ENCODE results near the gene ZDHHC14.

ZDHHC14 gene

GRCh38 chr6:157432892-157433265, 51.9 kb downstream of the ZDHHC14 start:
- H3K27ac ChIP-seq (ENCODE audit: low read length): no peak overlapping the region
- H3K4me1 ChIP-seq (ENCODE audit: low read length): no peaks in the 10 kb centered on the region
- no peak for DNase-seq
- no peaks in the 10 kb centered on the region for H3K9me2 ChIP-seq (replicated peaks; ENCODE audit: insufficient read depth, low read length)
- no peak overlapping the region for H3K9ac ChIP-seq (ENCODE audit: low read length)
- peaks cover 11% of the 10 kb centered on the region; the same call in 1 of the 2 replicates for H3K79me2 ChIP-seq (ENCODE audit: low read length)
- H3K4me2 ChIP-seq (ENCODE audit: low read depth, low read length): no peak overlapping the region
- H3K36me3 ChIP-seq (replicated peaks; ENCODE audit: insufficient read depth, low read length): no peaks in the 10 kb centered on the region
- no peaks in the 10 kb centered on the region for H3F3A ChIP-seq (ENCODE audit: insufficient read depth, low read length)
- TF ChIP-seq, protein P1, sequence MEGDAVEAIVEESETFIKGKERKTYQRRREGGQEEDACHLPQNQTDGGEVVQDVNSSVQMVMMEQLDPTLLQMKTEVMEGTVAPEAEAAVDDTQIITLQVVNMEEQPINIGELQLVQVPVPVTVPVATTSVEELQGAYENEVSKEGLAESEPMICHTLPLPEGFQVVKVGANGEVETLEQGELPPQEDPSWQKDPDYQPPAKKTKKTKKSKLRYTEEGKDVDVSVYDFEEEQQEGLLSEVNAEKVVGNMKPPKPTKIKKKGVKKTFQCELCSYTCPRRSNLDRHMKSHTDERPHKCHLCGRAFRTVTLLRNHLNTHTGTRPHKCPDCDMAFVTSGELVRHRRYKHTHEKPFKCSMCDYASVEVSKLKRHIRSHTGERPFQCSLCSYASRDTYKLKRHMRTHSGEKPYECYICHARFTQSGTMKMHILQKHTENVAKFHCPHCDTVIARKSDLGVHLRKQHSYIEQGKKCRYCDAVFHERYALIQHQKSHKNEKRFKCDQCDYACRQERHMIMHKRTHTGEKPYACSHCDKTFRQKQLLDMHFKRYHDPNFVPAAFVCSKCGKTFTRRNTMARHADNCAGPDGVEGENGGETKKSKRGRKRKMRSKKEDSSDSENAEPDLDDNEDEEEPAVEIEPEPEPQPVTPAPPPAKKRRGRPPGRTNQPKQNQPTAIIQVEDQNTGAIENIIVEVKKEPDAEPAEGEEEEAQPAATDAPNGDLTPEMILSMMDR (IDR thresholded peaks at IDR 0.05; ENCODE audit: low read length): no peak
- no peak for TF ChIP-seq EZH2phosphoT487 (IDR thresholded peaks at IDR 0.05; ENCODE audit: low read length)
- no peak for TF ChIP-seq EZH2 (optimal IDR thresholded peaks at IDR 0.05; ENCODE audit: low read depth, low read length)
- no peaks in the 10 kb centered on the region for H3K9me3 ChIP-seq (replicated peaks; ENCODE audit: insufficient read depth, low read length)
- no peak overlapping the region for H3K4me3 ChIP-seq (ENCODE audit: low read length)
- no peak overlapping the region for H2AFZ ChIP-seq (ENCODE audit: low read length)
- H4K20me1 ChIP-seq (ENCODE audit: insufficient read depth, low read length): no peaks in the 10 kb centered on the region
- H3K27me3 ChIP-seq (replicated peaks; ENCODE audit: insufficient read depth, low read length): no peaks in the 10 kb centered on the region

DNA sequence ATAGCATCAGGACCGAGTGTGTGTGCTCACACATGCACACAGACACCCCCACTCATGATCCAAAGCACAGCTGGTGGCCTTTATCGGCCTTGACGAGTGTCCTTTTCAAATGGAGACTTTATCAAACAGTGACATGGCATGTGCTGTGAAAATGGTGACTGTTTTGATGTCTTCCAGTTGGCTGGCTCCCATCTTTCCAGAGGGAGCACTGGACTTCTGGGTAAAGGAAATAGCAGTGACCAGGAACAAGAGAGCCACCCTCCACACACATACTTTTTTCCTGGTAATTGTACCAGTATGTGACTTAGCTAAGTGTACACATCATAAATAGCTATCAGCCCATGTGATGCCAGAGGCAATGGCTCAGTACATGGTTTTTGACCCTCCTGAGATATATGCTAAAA, 52.7 kb downstream of the ZDHHC14 start:
- Histone ChIP-seq H3K4me2 (ENCODE audit: low read depth, low read length) (no peak overlapping the region), H2AFZ (ENCODE audit: low read length) (no peak overlapping the region), H3K9me3 (replicated peaks; ENCODE audit: insufficient read depth, low read length) (no peaks in the 10 kb centered on the region), H3K27me3 (replicated peaks; ENCODE audit: insufficient read depth, low read length) (no peaks in the 10 kb centered on the region), H3K27ac (ENCODE audit: low read length) (no peak overlapping the region), H3K36me3 (replicated peaks; ENCODE audit: insufficient read depth, low read length) (no peaks in the 10 kb centered on the region), H4K20me1 (ENCODE audit: insufficient read depth, low read length) (no peaks in the 10 kb centered on the region), H3K9me2 (replicated peaks; ENCODE audit: insufficient read depth, low read length) (no peaks in the 10 kb centered on the region), H3K9ac (ENCODE audit: low read length) (no peak overlapping the region), H3K4me1 (ENCODE audit: low read length) (no peaks in the 10 kb centered on the region), H3K4me3 (ENCODE audit: low read length) (no peak overlapping the region), H3F3A (ENCODE audit: insufficient read depth, low read length) (no peaks in the 10 kb centered on the region), H3K79me2 (ENCODE audit: low read length) (peaks cover 11% of the 10 kb centered on the region; the same call in 1 of the 2 replicates)
- no peak for DNase-seq
- TF ChIP-seq, protein P1 (IDR thresholded peaks at IDR 0.05; ENCODE audit: low read length): no peak
- no peak for TF ChIP-seq EZH2phosphoT487 (IDR thresholded peaks at IDR 0.05; ENCODE audit: low read length)
- TF ChIP-seq EZH2 (optimal IDR thresholded peaks at IDR 0.05; ENCODE audit: low read depth, low read length): no peak

DNA sequence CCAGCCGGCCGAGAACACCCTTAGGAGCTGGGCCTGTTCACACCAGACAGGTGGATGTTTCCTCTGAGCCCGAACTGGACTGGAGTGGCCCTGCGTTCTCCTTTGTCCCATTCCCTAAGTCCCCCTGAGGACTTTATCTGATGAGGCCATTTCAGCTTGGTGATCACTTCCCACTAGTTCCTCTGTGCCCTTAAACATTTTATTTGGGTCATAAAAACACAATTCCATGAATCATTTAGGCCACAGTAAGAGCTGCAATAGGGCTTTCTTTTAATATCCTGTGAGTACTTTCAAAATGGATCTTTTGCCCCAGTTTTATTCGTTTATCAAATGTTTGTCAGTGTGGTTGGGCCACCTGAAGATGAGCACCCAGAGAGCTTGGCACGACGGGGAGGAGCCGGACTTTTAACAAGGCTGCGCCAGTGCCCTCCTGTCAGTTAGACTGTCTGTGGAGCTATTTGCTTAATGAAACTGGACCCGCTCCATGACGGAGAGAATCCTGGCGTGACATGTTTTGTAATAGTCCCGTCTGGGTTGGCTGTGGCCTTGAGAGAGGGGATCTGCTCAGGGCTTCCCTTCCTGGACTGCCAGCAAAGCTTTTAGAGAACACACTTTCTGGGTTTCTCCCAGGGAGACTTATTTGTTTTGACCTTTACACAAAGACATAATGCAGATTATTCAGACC, 53.5 kb downstream of the ZDHHC14 start:
- no peaks in the 10 kb centered on the region for H3K9me3 ChIP-seq (replicated peaks; ENCODE audit: insufficient read depth, low read length)
- no peak overlapping the region for H3K27ac ChIP-seq (ENCODE audit: low read length)
- no peaks in the 10 kb centered on the region for H3K9me2 ChIP-seq (replicated peaks; ENCODE audit: insufficient read depth, low read length)
- H3F3A ChIP-seq (ENCODE audit: insufficient read depth, low read length): no peaks in the 10 kb centered on the region
- H3K4me1 ChIP-seq (ENCODE audit: low read length): no peaks in the 10 kb centered on the region
- no peaks in the 10 kb centered on the region for H3K36me3 ChIP-seq (replicated peaks; ENCODE audit: insufficient read depth, low read length)
- no peak overlapping the region for H3K4me2 ChIP-seq (ENCODE audit: low read depth, low read length)
- H3K79me2 ChIP-seq (ENCODE audit: low read length): peaks cover 11% of the 10 kb centered on the region; the same call in 1 of the 2 replicates
- no peak overlapping the region for H3K4me3 ChIP-seq (ENCODE audit: low read length)
- no peak for DNase-seq
- TF ChIP-seq, protein P1 (IDR thresholded peaks at IDR 0.05; ENCODE audit: low read length): no peak
- no peak for TF ChIP-seq EZH2phosphoT487 (IDR thresholded peaks at IDR 0.05; ENCODE audit: low read length)
- TF ChIP-seq EZH2 (optimal IDR thresholded peaks at IDR 0.05; ENCODE audit: low read depth, low read length): no peak
- H2AFZ ChIP-seq (ENCODE audit: low read length): no peak overlapping the region
- H4K20me1 ChIP-seq (ENCODE audit: insufficient read depth, low read length): no peaks in the 10 kb centered on the region
- H3K27me3 ChIP-seq (replicated peaks; ENCODE audit: insufficient read depth, low read length): no peaks in the 10 kb centered on the region
- H3K9ac ChIP-seq (ENCODE audit: low read length): no peak overlapping the region
